Measurements from ENCODE around the gene NOSIP.

Gene NOSIP

GRCh38 chr19:49597703-49597974 is 17.3 kb upstream of the NOSIP start:
- no peak for TF ChIP-seq CTCF (IDR thresholded peaks at IDR 0.05)

- no peak for TF ChIP-seq CTCF (IDR thresholded peaks at IDR 0.05)
These were observed 16.8 kb upstream of the NOSIP start for GRCh38 chr19:49596954-49597702.

GRCh38 chr19:49596407-49596806 is 16.1 kb upstream of the NOSIP start:
- no peak for TF ChIP-seq CTCF (IDR thresholded peaks at IDR 0.05)

GRCh38 chr19:49595819-49596404 is 15.6 kb upstream of the NOSIP start:
- no peak for TF ChIP-seq CTCF (IDR thresholded peaks at IDR 0.05)

- TF ChIP-seq CTCF (IDR thresholded peaks at IDR 0.05): no peak
These were observed 14.8 kb upstream of the NOSIP start for GRCh38 chr19:49594993-49595818.

- no peak for TF ChIP-seq CTCF (IDR thresholded peaks at IDR 0.05)
These were observed 14.0 kb upstream of the NOSIP start for GRCh38 chr19:49594157-49594992.
